GM23338 (cell line): ENCODE data around the gene BSCL2.

Experiments
- POLR2AphosphoS5 ChIP-seq: IDR thresholded peaks from 2 replicates; pipeline ENCODE4 v1.6.1; 2016; ENCODE audit warnings: antibody characterized with exemption, low read depth
- TF ChIP-seq, protein P1 (sequence below), 2 experiments: fragments of 200-600 bp in 1 of 2; sonication (generic) in 1 of 2; conservative IDR thresholded peaks; 2 replicates each; pipeline versions ENCODE4 v1.5.1 to v1.6.1; 2016 to 2017; ENCODE audit warnings: antibody characterized with exemption in 2 of 2, low read depth in 2 of 2, mild to moderate bottlenecking in 2 of 2, moderate library complexity in 1 of 2

- TF ChIP-seq, protein P1, sequence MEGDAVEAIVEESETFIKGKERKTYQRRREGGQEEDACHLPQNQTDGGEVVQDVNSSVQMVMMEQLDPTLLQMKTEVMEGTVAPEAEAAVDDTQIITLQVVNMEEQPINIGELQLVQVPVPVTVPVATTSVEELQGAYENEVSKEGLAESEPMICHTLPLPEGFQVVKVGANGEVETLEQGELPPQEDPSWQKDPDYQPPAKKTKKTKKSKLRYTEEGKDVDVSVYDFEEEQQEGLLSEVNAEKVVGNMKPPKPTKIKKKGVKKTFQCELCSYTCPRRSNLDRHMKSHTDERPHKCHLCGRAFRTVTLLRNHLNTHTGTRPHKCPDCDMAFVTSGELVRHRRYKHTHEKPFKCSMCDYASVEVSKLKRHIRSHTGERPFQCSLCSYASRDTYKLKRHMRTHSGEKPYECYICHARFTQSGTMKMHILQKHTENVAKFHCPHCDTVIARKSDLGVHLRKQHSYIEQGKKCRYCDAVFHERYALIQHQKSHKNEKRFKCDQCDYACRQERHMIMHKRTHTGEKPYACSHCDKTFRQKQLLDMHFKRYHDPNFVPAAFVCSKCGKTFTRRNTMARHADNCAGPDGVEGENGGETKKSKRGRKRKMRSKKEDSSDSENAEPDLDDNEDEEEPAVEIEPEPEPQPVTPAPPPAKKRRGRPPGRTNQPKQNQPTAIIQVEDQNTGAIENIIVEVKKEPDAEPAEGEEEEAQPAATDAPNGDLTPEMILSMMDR (conservative IDR thresholded peaks at IDR 0.05; ENCODE audit: low read depth in 2 of 2), result no peak
- no peak for TF ChIP-seq POLR2AphosphoS5
Measured at GRCh38 chr11:62665599-62666258, 41.5 kb downstream of the BSCL2 start.
